H1 (cell line): ENCODE data around the gene PROKR1.

Experiments used
- CBX8 ChIP-seq: fragments of 300-800, 300-1000 bp; sonication (generic); IDR thresholded peaks from 2 replicates; pipeline ENCODE4 v1.7.1; 2016; ENCODE audit warnings: low read depth, low read length, borderline replicate concordance
- CEBPB ChIP-seq: IDR thresholded peaks from 2 replicates; pipeline ENCODE4 v1.6.1; 2012; ENCODE audit warnings: low read depth, low read length
- CREB1 ChIP-seq: IDR thresholded peaks from 2 replicates; pipeline ENCODE4 v1.6.1; 2012; ENCODE audit warnings: inconsistent platforms
- JUN ChIP-seq: IDR thresholded peaks from 2 replicates; pipeline ENCODE4 v1.6.1; 2011; ENCODE audit warnings: low read depth, mild to moderate bottlenecking, improper control_type of control experiment, low read length
- POLR2AphosphoS5 ChIP-seq: IDR thresholded peaks from 2 replicates; pipeline ENCODE4 v1.6.1; 2011; ENCODE audit warnings: low read depth, low read length
- RXRA ChIP-seq: IDR thresholded peaks from 2 replicates; pipeline ENCODE4 v1.6.1; 2011; ENCODE audit warnings: low read depth, mild to moderate bottlenecking, low read length, moderate library complexity; ENCODE audit not compliant: insufficient read depth
- SIN3A ChIP-seq, 2 experiments: IDR thresholded peaks in 1 of 2; conservative IDR thresholded peaks in 1 of 2; 2 replicates each; pipeline ENCODE4 v1.6.1; 2011 to 2012; ENCODE audit warnings: low read length in 2 of 2, improper control_type of control experiment in 1 of 2, low read depth in 1 of 2, mild to moderate bottlenecking in 1 of 2
- SP1 ChIP-seq: IDR thresholded peaks from 2 replicates; pipeline ENCODE4 v1.6.1; 2011; ENCODE audit warnings: low read depth, low read length
- TCF12 ChIP-seq: IDR thresholded peaks from 2 replicates; pipeline ENCODE4 v1.6.1; 2011; ENCODE audit warnings: low read depth, mild to moderate bottlenecking, low read length
- TF ChIP-seq, protein P1 (sequence below), 3 experiments: IDR thresholded peaks; 1 replicate in 2 of 3; 2 replicates in 1 of 3; pipeline versions ENCODE4 v1.5.1 to v1.6.1; 2011; ENCODE audit warnings: low read length in 3 of 3, mild to moderate bottlenecking in 3 of 3, inconsistent platforms in 2 of 3, low read depth in 1 of 3, moderate library complexity in 1 of 3; ENCODE audit not compliant: insufficient read depth in 1 of 3; ENCODE audit errors: control extremely low read depth in 1 of 3
- TF ChIP-seq, protein P2 (sequence below): IDR thresholded peaks from 2 replicates; pipeline ENCODE4 v1.6.1; 2011; ENCODE audit warnings: low read depth, mild to moderate bottlenecking, low read length; ENCODE audit not compliant: insufficient read depth

DNA sequence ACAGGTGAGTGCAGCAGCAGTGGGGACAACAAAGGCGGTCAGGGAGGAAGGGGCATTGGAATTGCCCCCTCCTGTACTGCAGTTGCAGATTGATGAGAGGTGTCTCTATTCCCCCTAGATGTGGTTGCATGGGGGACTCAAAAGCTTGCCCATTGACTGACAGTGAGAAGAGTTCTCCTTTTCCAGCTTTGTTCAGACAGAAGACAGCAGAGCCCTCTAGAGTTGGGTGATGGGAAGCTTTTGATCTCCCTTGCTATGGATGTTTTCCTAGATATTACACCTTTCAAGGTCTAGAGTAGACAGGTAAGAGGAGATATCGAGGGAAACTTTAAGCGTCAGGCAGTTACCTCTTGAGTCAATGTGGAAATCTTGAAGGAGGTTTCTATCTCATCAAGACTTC is 2.9 kb downstream of the PROKR1 start:
- TF ChIP-seq, protein P1, sequence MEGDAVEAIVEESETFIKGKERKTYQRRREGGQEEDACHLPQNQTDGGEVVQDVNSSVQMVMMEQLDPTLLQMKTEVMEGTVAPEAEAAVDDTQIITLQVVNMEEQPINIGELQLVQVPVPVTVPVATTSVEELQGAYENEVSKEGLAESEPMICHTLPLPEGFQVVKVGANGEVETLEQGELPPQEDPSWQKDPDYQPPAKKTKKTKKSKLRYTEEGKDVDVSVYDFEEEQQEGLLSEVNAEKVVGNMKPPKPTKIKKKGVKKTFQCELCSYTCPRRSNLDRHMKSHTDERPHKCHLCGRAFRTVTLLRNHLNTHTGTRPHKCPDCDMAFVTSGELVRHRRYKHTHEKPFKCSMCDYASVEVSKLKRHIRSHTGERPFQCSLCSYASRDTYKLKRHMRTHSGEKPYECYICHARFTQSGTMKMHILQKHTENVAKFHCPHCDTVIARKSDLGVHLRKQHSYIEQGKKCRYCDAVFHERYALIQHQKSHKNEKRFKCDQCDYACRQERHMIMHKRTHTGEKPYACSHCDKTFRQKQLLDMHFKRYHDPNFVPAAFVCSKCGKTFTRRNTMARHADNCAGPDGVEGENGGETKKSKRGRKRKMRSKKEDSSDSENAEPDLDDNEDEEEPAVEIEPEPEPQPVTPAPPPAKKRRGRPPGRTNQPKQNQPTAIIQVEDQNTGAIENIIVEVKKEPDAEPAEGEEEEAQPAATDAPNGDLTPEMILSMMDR (IDR thresholded peaks at IDR 0.05; ENCODE audit: control extremely low read depth in 1 of 3, insufficient read depth in 1 of 3, low read depth in 1 of 3, low read length in 3 of 3), result peak in 2 of 3 experiments; percentile 6 to 23; a peak in 2 of 4 replicates
- no peak for TF ChIP-seq CBX8
- TF ChIP-seq, protein P2, sequence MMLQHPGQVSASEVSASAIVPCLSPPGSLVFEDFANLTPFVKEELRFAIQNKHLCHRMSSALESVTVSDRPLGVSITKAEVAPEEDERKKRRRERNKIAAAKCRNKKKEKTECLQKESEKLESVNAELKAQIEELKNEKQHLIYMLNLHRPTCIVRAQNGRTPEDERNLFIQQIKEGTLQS, result no peak
- TF ChIP-seq RXRA, result no peak
- no peak for TF ChIP-seq SIN3A (conservative IDR thresholded peaks at IDR 0.05 in 1 of 2, IDR thresholded peaks at IDR 0.05 in 1 of 2; ENCODE audit: low read depth in 1 of 2, low read length in 2 of 2)
- no peak for TF ChIP-seq POLR2AphosphoS5
- no peak for TF ChIP-seq CREB1
- no peak for TF ChIP-seq CEBPB
- no peak for TF ChIP-seq JUN
- TF ChIP-seq TCF12, result no peak
- no peak for TF ChIP-seq SP1
